ENCODE results near the gene AKAP9.
"Not testable (repeated sequence)": the region's sequence is repeated elsewhere in the genome, so short reads cannot be mapped to it uniquely, and the experiment has no call there.

AKAP9 gene

DNA sequence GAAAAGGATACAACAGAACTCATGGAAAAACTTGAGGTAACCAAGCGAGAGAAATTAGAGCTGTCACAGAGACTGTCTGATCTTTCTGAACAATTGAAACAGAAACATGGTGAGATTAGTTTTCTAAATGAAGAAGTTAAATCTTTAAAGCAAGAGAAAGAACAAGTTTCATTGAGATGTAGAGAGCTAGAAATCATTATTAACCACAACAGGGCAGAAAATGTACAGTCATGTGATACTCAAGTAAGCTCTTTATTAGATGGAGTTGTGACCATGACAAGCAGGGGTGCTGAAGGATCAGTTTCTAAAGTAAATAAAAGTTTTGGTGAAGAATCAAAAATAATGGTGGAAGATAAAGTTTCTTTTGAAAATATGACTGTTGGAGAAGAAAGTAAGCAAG lies 62.1 kb downstream of the AKAP9 start:
- in situ Hi-C loops (cut with MboI; ENCODE audit: low sequenced_read_pairs) = no loop called here

DNA sequence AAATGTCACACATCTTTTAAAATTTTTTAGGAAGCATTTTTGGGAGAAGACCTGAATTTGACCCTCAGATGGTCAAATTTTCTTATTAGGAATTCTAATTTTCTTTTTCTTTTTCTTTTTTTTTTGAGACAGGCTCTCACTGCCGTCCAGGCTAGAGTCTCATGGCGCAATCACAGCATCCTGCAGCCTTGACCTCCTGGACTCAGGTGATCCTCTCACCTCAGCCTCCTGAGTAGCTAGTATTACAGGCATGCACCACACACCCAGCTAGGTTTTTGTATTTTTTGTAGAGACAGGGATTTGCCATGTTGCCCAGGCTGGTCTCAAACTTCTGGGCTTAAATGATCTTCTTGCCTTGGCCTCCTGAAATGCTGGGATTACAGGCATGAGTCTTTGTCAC lies 65.4 kb downstream of the AKAP9 start:
- in situ Hi-C loops (cut with MboI; ENCODE audit: low sequenced_read_pairs) = no loop called here

DNA sequence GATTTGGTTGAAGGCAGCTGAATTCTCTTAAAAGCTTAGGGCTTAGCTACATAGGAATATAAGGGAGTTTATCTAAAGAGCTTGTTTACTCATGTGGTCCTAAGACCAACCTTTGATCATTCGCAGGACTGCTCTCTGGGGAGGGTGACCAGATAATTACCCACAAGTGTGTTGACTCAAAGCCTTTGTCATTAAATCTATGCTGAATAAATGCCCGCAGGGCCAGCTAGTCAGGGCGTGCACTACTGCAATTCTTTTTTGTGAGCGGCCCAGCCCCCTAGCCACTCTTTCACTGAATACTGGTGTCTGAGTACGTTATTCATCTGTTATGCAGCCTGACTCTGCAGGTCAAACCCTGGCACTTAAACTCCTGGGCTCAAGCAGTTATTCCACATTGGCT lies 69.6 kb downstream of the AKAP9 start:
- in situ Hi-C loops (cut with MboI; ENCODE audit: low sequenced_read_pairs) = no loop called here

DNA sequence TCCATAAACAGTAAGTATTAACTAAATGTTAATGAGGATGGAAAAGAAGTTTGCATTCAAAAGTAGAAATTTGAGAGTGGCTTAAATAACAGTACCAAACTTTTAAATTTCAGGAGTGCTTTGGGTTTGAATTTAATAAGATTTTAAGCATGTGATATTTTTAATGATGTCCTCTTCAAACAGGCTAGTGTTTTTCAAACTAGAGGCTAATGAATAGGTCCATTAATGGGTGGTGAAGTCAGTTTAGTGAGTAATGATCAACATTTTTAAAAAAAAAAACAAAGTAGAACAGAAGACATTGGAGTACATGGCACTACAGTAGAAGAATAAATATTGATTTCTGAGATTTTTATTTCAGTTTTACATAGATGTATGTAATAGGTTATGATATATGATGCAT lies 72.9 kb downstream of the AKAP9 start:
- in situ Hi-C loops (cut with MboI; ENCODE audit: low sequenced_read_pairs) = no loop called here

DNA sequence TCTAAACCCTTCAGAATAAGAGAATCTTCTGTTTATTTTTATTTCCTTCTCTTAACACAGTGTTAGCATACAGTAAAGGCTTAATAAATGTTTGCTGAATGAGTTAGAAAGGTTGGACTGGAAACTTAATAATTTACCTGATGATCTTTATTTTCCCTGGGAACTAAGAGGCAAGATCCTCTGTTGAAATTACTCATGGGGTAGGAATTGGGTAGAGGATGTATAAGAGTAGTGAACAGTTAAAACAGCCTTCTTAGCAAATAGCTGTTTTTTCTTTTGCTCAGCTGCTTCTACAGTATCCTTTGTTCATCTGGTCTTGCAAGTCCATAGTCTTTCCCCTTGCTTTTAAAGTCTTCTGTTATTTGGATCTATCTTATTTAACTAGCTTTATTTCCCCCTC lies 80.0 kb downstream of the AKAP9 start:
- in situ Hi-C loops (cut with MboI; ENCODE audit: low sequenced_read_pairs) = no loop called here

DNA sequence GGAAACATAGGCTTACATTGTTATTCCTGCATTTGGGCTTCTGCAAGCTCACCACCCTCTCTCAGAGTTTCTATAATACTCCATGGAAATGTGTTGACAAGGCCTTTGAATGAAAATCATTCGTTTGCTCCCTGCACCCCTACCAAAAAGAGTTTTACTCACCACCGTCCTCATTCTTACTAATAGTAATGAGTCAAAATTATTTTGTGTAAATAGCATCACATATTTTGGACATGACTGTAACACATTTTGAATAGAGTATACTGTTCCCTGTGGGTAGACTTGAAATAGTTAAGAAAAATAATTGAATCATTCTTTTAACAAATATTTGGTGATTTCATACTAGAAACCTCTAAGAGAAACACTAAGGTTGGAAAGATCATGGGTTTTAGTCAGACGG lies 84.6 kb downstream of the AKAP9 start:
- in situ Hi-C loops (cut with MboI; ENCODE audit: low sequenced_read_pairs) = no loop called here

DNA sequence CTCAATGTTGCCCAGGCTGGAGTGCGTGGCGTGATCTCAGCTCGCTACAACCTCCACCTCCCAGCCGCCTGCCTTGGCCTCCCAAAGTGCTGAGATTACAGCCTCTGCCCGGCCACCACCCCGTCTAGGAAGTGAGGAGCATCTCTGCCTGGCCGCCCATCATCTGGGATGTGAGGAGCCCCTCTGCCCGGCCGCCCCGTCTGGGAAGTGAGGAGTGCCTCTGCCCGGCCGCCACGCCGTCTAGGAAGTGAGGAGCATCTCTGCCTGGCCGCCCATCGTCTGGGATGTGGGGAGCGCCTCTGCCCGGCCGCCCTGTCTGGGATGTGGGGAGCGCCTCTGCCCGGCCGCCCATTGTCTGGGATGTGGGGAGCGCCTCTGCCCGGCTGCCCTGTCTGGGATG lies 86.0 kb downstream of the AKAP9 start:
- in situ Hi-C loops (cut with MboI; ENCODE audit: low sequenced_read_pairs) = not testable (repeated sequence)

DNA sequence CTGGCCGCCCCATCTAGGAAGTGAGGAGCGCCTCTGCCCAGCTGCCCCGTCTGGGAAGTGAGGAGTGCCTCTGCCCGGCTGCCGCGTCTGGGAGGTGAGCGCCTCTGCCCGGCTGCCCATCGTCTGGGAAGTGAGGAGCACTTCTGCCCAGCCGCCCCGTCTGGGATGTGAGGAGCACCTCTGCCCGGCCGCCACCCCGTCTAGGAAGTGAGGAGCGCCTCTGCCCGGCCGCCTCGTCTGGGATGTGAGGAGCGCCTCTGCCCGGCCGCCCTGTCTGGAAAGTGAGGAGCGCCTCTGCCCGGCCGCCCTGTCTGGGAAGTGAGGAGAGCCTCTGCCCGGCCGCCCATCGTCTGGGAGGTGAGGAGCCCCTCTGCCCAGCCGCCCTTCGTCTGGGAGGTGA lies 86.5 kb downstream of the AKAP9 start:
- in situ Hi-C loops (cut with MboI; ENCODE audit: low sequenced_read_pairs) = not testable (repeated sequence)

DNA sequence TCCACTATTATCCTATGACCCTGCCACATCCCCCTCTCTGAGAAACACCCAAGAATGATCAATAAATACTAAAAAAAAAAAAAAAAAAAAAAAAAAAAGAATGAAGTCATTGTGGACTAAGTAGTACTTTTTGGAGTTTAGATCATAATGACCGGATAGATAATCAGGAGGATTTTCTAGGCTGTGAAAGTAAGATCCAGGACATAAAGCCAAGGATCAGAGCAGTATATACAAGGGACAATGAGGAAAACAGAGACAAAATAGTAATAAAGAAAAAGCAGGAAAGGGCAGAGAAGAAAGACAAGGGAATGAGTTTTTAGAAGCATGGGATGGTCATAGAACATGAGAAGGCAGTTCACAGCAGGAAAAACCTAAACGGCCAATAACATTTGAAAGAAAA lies 87.6 kb downstream of the AKAP9 start:
- in situ Hi-C loops (cut with MboI; ENCODE audit: low sequenced_read_pairs) = no loop called here

DNA sequence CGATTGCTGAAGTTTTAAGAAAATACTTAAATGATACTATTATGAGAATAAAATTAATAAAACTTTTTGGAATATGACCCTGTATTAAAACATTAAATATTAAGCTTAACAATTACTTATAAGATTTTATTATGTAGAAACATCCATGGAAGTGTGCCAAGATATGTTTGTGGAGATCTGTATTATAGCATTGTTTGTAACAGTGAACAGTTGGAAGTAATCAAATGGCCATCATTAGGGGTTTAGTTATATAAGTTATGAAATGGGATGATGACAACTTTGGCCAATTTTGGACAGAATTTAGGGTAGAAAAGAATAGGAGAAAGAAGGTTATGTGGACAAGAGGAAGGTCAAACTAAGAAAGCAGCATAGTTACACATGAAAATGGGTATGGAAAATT lies 88.0 kb downstream of the AKAP9 start:
- in situ Hi-C loops (cut with MboI; ENCODE audit: low sequenced_read_pairs) = no loop called here

DNA sequence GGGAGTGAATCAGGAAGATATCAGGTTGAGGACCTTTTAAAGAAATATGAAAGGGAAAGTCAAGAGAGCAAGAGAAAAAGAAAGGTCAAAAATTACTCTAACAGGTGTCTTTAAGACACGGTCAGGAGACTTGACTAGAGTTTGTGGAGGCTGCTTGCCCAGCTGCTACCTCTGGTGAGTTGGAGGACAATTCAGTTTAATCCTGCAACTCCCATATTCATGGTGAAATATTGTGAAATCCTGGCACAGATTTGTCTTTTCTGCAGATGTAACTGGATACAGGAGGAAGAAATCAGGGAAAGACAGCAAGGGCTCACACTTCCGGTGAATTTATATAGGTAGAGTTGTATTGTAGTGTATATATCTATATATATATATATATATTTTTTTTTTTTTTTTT lies 93.5 kb downstream of the AKAP9 start:
- in situ Hi-C loops (cut with MboI; ENCODE audit: low sequenced_read_pairs) = no loop called here

DNA sequence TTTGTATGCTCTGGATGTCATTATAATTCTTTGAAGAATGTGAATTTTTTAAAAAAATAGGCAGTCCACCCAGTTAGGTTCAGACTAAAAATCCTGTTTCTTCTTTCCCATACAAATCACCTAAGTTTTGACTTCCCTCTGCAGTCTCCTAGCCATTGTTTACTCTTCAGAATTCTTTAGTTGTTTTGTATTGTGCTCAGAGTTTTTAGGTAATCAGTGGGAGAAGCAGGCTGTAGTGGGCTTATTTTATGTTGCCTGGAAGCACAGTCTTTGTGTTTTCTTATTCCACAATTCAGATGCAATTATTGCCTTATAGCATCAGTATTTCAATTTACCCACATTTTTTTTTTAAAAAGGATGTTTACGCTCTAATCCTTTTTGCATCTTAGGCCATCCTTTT lies 94.9 kb downstream of the AKAP9 start:
- in situ Hi-C loops (cut with MboI; ENCODE audit: low sequenced_read_pairs) = no loop called here

DNA sequence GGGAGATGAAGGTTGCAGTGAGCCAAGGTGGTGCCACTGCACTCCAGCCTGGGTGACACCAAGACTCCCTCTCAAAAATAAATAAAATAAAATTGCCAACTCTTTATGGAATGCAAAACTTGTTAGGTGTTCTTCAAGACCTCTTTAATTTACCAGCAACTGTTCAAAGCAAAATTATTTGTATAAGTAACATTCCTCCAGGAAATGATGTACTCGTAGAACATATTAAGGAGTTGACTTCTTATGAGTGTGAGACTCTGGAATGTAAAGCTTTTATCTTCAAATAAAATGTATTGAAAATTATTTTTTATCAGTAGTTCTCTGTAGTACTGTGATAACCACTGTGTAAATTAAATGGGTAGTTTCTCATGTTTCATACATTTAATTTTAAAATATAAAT lies 99.2 kb downstream of the AKAP9 start:
- in situ Hi-C loops (cut with MboI; ENCODE audit: low sequenced_read_pairs) = no loop called here

DNA sequence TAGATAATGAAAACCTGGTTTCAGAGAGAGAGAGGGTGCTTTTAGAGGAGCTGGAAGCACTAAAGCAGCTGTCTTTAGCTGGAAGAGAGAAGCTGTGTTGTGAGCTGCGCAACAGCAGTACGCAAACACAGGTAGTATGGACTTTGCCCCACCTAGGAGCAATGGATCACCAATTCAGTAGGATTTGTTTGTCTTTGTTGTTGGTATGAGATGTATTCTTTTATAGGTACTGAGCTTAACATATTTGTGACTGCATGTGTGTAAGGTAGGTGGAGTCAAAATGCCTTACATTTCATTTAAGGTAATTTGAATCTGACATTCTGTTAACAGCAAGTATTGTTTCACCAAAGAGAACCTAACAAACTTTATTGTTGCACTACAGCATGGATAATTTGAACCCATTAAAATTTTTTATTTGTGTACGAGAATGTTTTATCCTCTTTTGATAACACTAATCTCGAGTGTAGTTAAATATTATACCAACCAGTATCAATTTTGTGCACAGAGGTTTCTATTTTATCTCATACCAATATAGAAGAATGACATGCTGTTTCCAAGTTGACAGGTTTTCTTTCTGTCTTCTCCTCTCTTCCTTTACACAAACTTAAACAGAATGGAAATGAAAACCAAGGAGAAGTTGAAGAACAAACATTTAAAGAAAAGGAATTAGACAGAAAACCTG lies 101.5 kb downstream of the AKAP9 start:
- in situ Hi-C loops (cut with MboI; ENCODE audit: low sequenced_read_pairs) = no loop called here

DNA sequence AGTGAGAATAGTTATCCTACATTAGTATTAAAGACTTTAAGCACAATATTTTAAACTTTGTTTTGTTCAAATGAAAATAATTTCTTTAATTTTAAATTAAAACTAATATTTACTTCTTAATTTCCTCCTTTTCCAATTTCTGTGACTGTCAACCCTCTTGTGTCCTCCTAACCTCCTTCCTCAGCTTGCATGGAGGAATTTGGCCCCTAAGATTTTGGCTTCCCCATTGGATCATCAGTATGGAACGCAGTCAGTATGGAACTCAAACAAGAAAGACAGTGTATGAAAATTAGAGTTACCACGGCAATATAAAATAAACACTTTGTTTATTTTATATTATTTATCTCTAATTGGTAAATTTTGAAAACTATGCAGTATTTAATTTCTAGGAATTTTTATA lies 102.4 kb downstream of the AKAP9 start:
- in situ Hi-C loops (cut with MboI; ENCODE audit: low sequenced_read_pairs) = no loop called here

DNA sequence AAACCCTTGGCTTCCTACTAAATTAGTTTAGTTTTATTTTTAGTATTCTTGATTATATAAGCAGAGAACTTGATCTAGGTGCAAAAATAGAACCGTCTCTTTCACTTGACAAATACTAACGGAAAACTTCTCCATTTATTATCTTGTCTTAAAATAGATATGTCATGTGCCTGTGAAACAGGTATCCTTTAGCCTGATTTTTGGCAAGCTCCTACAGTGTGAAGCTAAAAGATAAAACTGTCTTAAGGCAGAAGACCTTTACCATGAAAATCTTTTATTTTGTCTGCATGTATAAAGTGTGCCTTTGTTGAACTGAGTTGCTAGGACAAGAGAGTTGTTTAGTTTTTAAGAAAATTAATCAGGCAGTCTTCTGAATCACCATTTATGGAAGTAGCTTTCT lies 103.0 kb downstream of the AKAP9 start:
- in situ Hi-C loops (cut with MboI; ENCODE audit: low sequenced_read_pairs) = no loop called here

DNA sequence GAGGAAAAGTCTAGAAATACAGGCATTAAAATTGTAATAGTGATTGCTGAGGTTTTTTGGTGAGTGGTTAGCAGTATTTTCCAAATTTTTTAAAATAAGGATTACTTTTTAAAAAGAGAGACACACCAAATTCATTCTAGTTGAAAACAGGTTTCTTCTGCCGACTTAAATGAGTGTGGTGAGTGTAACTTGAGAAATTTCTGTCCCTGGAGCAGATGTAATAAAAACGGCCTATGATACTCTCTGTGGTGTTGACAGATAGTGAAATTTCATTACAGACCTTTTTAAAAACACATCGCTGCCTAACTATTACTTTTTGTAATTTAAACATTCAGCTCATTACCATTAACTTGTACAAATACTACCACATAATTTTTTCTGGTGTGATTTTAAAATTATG lies 103.5 kb downstream of the AKAP9 start:
- in situ Hi-C loops (cut with MboI; ENCODE audit: low sequenced_read_pairs) = no loop called here

DNA sequence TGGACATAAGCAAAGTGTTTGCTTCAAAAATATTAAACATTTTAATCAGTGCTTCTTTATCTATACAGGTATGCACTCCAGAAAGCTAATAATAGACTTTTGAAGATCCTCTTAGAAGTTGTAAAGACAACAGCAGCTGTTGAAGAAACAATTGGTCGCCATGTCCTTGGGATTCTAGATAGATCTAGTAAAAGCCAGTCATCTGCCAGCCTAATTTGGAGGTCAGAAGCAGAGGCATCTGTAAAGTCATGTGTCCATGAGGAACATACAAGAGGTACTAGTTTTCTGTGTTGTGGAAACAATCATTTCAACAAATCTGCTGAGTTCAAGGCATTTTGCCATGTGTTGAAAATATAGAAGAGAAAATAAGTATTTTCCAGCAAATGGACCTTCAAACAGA lies 104.3 kb downstream of the AKAP9 start:
- in situ Hi-C loops (cut with MboI; ENCODE audit: low sequenced_read_pairs) = no loop called here

DNA sequence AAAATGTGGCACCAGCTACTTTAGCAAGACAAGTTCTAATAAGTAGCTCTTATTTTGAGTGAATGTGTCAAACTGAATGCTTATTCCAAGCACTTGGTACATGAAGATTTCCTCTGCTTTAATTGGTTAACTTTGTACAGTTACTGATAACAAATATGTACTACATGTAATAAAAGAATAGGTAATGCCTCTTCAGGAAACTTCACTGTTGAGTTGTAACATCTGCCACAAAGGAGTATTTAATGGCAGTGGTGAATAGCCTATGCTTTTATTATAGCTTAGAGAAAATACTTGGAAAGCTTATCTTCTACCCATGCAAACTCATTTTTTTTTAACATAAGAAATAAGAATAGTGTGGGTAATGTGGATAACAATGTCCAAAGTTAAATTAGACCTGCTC lies 111.0 kb downstream of the AKAP9 start:
- in situ Hi-C loops (cut with MboI; ENCODE audit: low sequenced_read_pairs) = no loop called here

DNA sequence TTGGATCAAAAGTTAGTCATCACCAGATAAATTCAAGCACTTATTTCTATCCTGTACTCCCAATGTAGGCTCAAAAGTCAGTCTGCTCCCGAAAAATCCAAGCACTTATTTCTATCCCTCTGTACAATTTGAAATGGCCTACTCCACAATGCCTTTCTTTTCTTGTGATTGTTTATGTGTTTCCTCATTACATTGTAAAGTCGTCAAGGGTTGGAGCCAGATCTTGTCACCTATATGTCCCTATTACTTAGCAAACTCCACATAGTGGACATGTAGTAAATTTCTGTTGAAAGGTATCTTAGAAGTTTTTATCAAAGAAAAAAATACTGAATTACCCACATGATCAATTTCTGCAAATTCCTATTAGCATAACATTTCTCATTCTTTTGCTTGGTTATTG lies 111.5 kb downstream of the AKAP9 start:
- in situ Hi-C loops (cut with MboI; ENCODE audit: low sequenced_read_pairs) = no loop called here

DNA sequence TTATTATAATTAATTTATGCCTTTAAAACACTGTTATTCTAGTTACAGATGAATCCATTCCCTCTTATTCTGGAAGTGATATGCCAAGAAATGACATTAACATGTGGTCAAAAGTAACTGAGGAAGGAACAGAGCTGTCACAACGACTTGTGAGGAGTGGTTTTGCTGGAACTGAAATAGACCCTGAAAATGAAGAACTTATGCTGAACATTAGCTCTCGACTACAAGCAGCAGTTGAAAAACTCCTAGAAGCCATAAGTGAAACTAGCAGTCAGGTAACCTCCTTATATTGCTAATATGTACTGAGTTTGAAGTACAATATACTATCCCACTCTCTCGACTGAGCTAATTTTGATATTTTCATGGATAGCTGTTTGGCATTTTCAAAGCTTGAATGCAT lies 112.0 kb downstream of the AKAP9 start:
- in situ Hi-C loops (cut with MboI; ENCODE audit: low sequenced_read_pairs) = no loop called here

DNA sequence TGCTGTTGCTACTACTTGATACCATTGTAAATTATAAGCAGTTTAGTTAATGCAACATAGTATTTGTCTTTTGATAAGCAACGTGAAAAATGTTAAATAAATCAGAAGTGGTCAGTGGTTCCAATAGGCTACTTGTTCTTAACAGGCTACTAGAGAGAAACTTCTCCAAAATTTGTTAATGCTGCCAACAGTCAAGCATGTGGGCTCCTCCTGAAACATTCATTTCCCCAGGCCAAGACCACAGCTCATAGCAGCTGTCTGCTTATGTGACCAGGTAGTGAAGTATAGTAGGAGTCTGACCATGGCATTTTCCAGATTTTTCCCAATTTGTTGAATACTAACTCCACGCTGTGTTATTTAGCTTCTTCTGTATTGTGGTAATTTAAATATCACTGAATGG lies 112.7 kb downstream of the AKAP9 start:
- in situ Hi-C loops (cut with MboI; ENCODE audit: low sequenced_read_pairs) = no loop called here

DNA sequence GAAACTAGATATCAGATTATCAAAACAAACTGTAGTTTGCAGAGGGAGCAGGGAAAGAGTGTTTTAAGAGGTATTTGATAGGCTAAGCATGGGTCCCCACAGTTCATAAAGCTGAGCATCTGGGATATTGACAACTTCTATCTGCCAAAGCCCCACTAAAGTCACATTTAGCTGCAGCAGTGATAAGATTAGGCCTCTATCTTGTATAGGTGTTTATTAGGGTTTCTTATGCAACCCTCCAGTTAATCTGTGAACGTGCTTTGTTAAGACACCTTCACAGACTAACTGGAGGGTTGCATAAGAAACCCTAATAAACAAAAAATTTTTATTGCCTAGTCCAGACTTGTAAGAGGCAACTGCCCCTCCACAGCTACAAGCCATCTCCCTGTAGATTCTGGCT lies 115.6 kb downstream of the AKAP9 start:
- in situ Hi-C loops (cut with MboI; ENCODE audit: low sequenced_read_pairs) = no loop called here

DNA sequence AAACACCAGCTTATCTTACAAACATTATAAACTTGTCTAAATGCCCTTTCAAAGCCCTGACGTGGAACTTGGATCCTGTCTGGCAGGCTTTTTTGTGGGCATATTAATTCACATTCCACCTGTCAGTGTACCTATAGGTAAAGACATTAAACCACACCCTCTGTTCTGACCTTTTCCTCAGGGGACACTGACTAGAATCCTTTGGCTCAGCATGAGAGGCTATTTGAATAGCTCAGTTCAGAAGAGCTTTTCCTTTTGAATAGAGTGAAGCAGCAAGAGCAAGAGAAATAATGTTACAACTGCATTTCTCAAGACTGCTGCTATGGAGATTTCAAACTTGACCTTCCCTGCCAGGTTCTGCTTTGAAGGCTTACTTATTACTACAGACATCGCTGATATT lies 116.7 kb downstream of the AKAP9 start:
- in situ Hi-C loops (cut with MboI; ENCODE audit: low sequenced_read_pairs) = no loop called here
